ENCODE measurements around the gene ANAPC15. TPM values are rescaled to one million over a fixed set of nuclear protein-coding genes. Genes with fewer than 3 reads are reported as not detected.

ANAPC15 gene
- polyA plus RNA-seq, 1 of the 3 experiments (the other 2 are of a cell fraction) = 92.3 TPM

DNA sequence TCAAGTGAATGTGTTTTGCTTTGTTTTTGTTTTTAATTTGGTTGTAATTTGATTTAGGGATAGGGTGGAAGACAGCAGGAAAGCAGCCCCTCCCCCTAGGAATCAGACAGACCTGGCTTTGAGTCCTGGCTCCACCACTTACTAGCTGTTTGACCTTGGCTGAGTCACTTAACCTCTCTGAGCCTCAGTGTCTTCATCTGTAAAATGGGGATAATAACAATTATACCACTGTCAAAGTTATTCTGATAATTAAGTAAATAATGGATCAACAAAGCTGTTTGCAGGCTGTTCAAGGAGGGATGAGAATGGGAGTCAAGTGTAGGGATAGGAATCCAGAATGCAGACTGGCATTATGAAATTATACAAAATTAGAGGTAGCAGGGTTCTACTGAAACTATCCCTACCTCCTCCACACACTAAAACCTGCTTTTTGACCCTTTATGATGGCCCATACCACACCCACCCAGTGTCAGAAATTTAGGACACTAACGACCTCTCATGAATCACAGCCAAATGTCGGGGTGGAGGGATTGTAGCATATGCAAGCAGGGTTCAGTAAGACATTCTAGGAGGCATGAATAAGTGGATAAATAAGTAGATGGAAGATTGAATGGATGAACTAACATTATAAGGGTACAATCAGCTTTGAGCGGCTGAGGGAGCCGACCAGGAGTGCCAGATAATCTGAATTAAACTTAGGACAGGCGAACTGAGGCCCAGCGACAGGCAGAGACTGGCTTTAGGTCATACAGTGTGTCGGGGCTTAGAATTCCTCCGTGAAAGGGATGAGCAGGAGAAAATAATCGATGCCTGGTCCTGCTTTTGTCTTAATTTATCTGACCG lies 974 bp downstream of the ANAPC15 start:
- CTCF ChIA-PET = interaction anchor here (0.8 to 4.5 kb wide), 7 partner anchors 16 to 322 kb away, joined by 3 to 21 read pairs (median 4); no protein-coding TSS in a partner anchor

DNA sequence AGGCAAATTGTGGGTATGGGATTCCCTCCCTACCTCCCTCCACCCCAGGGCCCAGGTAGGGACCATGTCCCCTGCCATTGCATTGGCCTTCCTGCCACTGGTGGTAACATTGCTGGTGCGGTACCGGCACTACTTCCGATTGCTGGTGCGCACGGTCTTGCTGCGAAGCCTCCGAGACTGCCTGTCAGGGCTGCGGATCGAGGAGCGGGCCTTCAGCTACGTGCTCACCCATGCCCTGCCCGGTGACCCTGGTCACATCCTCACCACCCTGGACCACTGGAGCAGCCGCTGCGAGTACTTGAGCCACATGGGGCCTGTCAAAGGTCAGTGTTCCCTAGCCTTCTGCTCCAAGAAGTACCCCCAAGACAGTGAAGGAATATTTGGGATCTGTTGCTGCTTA lies 6.6 kb downstream of the ANAPC15 start, which contains the start of gene TOMT:
TOMT (plus strand) TSS at position 37 of the 400 bp plus-strand sequence; CDS start at position 65, 28 bp downstream.
- POLR2A ChIA-PET = no interaction called here
- H2AFZ ChIP-seq (ENCODE audit: low read depth) = no peak within 1 kb of the TSS
- CTCF ChIA-PET = interaction anchor here (2.1 kb wide), 1 partner anchor 15 kb away, joined by 6 read pairs; no protein-coding TSS in a partner anchor
- no peaks in the 10 kb centered on the region for H4K20me1 ChIP-seq (ENCODE audit: insufficient read depth)
- no peak within 1 kb of the TSS for H3K27ac ChIP-seq (ENCODE audit: low read depth in 2 of 2, low read length in 1 of 2)
- peaks cover 5 to 9% of the 10 kb centered on the region in 2 experiments for H3K36me3 ChIP-seq (replicated peaks in 1 of 2; ENCODE audit: control insufficient read depth in 1 of 2, insufficient read depth in 2 of 2, low read length in 1 of 2)
- 100% methylated on average over 8 of the region's 14 CpGs for WGBS (ENCODE audit: low lambda C conversion rate)
- H3K9ac ChIP-seq = no peak within 1 kb of the TSS
- peaks cover 22% of the 10 kb centered on the region for H3K79me2 ChIP-seq (ENCODE audit: insufficient read depth)
- peaks cover 4 to 24% of the 10 kb centered on the region in 2 experiments; a peak in 2 of 4 replicates for H3K4me1 ChIP-seq (ENCODE audit: control insufficient read depth in 1 of 2, insufficient read depth in 2 of 2, low read depth in 1 of 2, low read length in 1 of 2)
- no peak for DNase-seq
- peaks cover 9% of the 10 kb centered on the region for H3F3A ChIP-seq (replicated peaks; ENCODE audit: insufficient read depth)
- H3K4me3 ChIP-seq (ENCODE audit: low read depth in 2 of 2, low read length in 1 of 2) = no peak within 1 kb of the TSS
- no peaks in the 10 kb centered on the region for H3K9me2 ChIP-seq
- TF ChIP-seq GABPA (IDR thresholded peaks at IDR 0.05; ENCODE audit: low read depth) = no peak
- no peak for TF ChIP-seq NFIC (IDR thresholded peaks at IDR 0.05; ENCODE audit: borderline replicate concordance)
- TF ChIP-seq, protein P1, sequence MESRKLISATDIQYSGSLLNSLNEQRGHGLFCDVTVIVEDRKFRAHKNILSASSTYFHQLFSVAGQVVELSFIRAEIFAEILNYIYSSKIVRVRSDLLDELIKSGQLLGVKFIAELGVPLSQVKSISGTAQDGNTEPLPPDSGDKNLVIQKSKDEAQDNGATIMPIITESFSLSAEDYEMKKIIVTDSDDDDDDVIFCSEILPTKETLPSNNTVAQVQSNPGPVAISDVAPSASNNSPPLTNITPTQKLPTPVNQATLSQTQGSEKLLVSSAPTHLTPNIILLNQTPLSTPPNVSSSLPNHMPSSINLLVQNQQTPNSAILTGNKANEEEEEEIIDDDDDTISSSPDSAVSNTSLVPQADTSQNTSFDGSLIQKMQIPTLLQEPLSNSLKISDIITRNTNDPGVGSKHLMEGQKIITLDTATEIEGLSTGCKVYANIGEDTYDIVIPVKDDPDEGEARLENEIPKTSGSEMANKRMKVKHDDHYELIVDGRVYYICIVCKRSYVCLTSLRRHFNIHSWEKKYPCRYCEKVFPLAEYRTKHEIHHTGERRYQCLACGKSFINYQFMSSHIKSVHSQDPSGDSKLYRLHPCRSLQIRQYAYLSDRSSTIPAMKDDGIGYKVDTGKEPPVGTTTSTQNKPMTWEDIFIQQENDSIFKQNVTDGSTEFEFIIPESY (IDR thresholded peaks at IDR 0.05; ENCODE audit: borderline replicate concordance, low read depth) = no peak
- no peak for TF ChIP-seq ELF1 (IDR thresholded peaks at IDR 0.05)
- TF ChIP-seq EZH2phosphoT487 (IDR thresholded peaks at IDR 0.05; ENCODE audit: borderline replicate concordance, low read depth) = no peak
- TF ChIP-seq, protein P2, sequence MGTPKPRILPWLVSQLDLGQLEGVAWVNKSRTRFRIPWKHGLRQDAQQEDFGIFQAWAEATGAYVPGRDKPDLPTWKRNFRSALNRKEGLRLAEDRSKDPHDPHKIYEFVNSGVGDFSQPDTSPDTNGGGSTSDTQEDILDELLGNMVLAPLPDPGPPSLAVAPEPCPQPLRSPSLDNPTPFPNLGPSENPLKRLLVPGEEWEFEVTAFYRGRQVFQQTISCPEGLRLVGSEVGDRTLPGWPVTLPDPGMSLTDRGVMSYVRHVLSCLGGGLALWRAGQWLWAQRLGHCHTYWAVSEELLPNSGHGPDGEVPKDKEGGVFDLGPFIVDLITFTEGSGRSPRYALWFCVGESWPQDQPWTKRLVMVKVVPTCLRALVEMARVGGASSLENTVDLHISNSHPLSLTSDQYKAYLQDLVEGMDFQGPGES (IDR thresholded peaks at IDR 0.05; ENCODE audit: low read depth, low read length) = no peak
- no peak for TF ChIP-seq CHD2 (IDR thresholded peaks at IDR 0.05; ENCODE audit: low read length, partially characterized antibody)
- TF ChIP-seq RCOR1 (IDR thresholded peaks at IDR 0.05; ENCODE audit: low read length) = no peak
- TF ChIP-seq SMC3 (IDR thresholded peaks at IDR 0.05; ENCODE audit: low read depth, low read length) = no peak
- TF ChIP-seq, protein P3, sequence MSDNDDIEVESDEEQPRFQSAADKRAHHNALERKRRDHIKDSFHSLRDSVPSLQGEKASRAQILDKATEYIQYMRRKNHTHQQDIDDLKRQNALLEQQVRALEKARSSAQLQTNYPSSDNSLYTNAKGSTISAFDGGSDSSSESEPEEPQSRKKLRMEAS (IDR thresholded peaks at IDR 0.05; ENCODE audit: low read depth) = no peak
- TF ChIP-seq GATA2 (CRISPR knock-in tag; IDR thresholded peaks at IDR 0.05) = no peak
- TF ChIP-seq, protein P4, sequence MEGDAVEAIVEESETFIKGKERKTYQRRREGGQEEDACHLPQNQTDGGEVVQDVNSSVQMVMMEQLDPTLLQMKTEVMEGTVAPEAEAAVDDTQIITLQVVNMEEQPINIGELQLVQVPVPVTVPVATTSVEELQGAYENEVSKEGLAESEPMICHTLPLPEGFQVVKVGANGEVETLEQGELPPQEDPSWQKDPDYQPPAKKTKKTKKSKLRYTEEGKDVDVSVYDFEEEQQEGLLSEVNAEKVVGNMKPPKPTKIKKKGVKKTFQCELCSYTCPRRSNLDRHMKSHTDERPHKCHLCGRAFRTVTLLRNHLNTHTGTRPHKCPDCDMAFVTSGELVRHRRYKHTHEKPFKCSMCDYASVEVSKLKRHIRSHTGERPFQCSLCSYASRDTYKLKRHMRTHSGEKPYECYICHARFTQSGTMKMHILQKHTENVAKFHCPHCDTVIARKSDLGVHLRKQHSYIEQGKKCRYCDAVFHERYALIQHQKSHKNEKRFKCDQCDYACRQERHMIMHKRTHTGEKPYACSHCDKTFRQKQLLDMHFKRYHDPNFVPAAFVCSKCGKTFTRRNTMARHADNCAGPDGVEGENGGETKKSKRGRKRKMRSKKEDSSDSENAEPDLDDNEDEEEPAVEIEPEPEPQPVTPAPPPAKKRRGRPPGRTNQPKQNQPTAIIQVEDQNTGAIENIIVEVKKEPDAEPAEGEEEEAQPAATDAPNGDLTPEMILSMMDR (IDR thresholded peaks at IDR 0.05) = no peak
- no peak for TF ChIP-seq TCF12 (IDR thresholded peaks at IDR 0.05)
- TF ChIP-seq RAD21 (IDR thresholded peaks at IDR 0.05; ENCODE audit: low read length) = no peak
- TF ChIP-seq, protein P5, sequence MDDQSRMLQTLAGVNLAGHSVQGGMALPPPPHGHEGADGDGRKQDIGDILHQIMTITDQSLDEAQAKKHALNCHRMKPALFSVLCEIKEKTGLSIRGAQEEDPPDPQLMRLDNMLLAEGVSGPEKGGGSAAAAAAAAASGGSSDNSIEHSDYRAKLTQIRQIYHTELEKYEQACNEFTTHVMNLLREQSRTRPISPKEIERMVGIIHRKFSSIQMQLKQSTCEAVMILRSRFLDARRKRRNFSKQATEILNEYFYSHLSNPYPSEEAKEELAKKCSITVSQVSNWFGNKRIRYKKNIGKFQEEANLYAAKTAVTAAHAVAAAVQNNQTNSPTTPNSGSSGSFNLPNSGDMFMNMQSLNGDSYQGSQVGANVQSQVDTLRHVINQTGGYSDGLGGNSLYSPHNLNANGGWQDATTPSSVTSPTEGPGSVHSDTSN (IDR thresholded peaks at IDR 0.05) = no peak
- TF ChIP-seq YY1 (IDR thresholded peaks at IDR 0.05; ENCODE audit: low read depth) = no peak
- no peaks in the 10 kb centered on the region for H3K9me3 ChIP-seq
- H3K4me2 ChIP-seq = no peak within 1 kb of the TSS
- no peaks in the 10 kb centered on the region for H3K27me3 ChIP-seq (ENCODE audit: insufficient read depth)

More for the DNA sequence above, 974 bp downstream of the ANAPC15 start:
- no peak for DNase-seq
- H3K4me3 ChIP-seq (ENCODE audit: low read depth in 2 of 2, low read length in 1 of 2) = peak overlapping the region; percentile 71 to 77
- WGBS (ENCODE audit: low lambda C conversion rate) = 1% methylated on average over 10 of the region's 10 CpGs
- H3K79me2 ChIP-seq (ENCODE audit: insufficient read depth) = no peaks in the 10 kb centered on the region
- peak overlapping the region; percentile 96 for H3K27ac ChIP-seq (ENCODE audit: low read depth in 2 of 2, low read length in 1 of 2)
- POLR2A ChIA-PET = interaction anchor here (0.6 to 2.2 kb wide), 9 partner anchors 9 to 303 kb away, joined by 3 to 11 read pairs (median 5); partner anchors contain the start of genes LAMTOR1, RNF121 and XNDC1N
- H3K9me2 ChIP-seq = no peaks in the 10 kb centered on the region
- H3K36me3 ChIP-seq (replicated peaks in 1 of 2; ENCODE audit: control insufficient read depth in 1 of 2, insufficient read depth in 2 of 2, low read length in 1 of 2) = peaks cover 2 to 5% of the 10 kb centered on the region in 2 experiments
- H4K20me1 ChIP-seq (ENCODE audit: insufficient read depth) = no peaks in the 10 kb centered on the region
- H3K27me3 ChIP-seq (ENCODE audit: insufficient read depth) = no peaks in the 10 kb centered on the region
- no peaks in the 10 kb centered on the region for H3K9me3 ChIP-seq
- peak overlapping the region; percentile 58 for H2AFZ ChIP-seq (ENCODE audit: low read depth)
- H3K4me2 ChIP-seq = peak overlapping the region; percentile 79
- TF ChIP-seq, protein P6, sequence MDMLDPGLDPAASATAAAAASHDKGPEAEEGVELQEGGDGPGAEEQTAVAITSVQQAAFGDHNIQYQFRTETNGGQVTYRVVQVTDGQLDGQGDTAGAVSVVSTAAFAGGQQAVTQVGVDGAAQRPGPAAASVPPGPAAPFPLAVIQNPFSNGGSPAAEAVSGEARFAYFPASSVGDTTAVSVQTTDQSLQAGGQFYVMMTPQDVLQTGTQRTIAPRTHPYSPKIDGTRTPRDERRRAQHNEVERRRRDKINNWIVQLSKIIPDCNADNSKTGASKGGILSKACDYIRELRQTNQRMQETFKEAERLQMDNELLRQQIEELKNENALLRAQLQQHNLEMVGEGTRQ (IDR thresholded peaks at IDR 0.05; ENCODE audit: borderline replicate concordance, low read depth, low read length) = no peak
- TF ChIP-seq SMC3 (IDR thresholded peaks at IDR 0.05; ENCODE audit: low read depth, low read length) (0 out of 2 replicates have a peak, but pooled peaks have one; percentile 5), RXRA (IDR thresholded peaks at IDR 0.05; ENCODE audit: borderline replicate concordance, low read depth) (no peak), MEF2A (IDR thresholded peaks at IDR 0.05; ENCODE audit: borderline replicate concordance, low read depth) (no peak)
- H3K4me1 ChIP-seq (ENCODE audit: control insufficient read depth in 1 of 2, insufficient read depth in 2 of 2, low read depth in 1 of 2, low read length in 1 of 2) = peaks cover 6 to 16% of the 10 kb centered on the region in 2 experiments; a peak in 3 of 4 replicates
- H3F3A ChIP-seq (replicated peaks; ENCODE audit: insufficient read depth) = peaks cover 3% of the 10 kb centered on the region
- H3K9ac ChIP-seq = peak overlapping the region; percentile 93
